NCI-H146 treated with DMSO at 0.1 percent for 48 hours (cell line): Measurements from ENCODE around the gene CCDC88C.

ENCODE experiments used
- DNase-seq: peaks from one replicate; lab custom pipeline; 2025; ENCODE audit not compliant: unreplicated experiment; lab: John Stamatoyannopoulos, UW

Gene CCDC88C

GRCh38 chr14:91397965-91398591 lies 19.5 kb downstream of the CCDC88C start:
- no peak for DNase-seq

- DNase-seq = peak; percentile 27
Observed at GRCh38 chr14:91396959-91397815, 20.4 kb downstream of the CCDC88C start.

GRCh38 chr14:91396013-91396660 lies 21.5 kb downstream of the CCDC88C start:
- no peak for DNase-seq

GRCh38 chr14:91395466-91395865 lies 22.2 kb downstream of the CCDC88C start:
- DNase-seq = no peak

- DNase-seq = peak; percentile 11
Observed at GRCh38 chr14:91394105-91395081, 23.2 kb downstream of the CCDC88C start.

- DNase-seq = no peak
Observed at GRCh38 chr14:91392623-91393303, 24.9 kb downstream of the CCDC88C start.

GRCh38 chr14:91390165-91390778 lies 27.3 kb downstream of the CCDC88C start:
- no peak for DNase-seq

- no peak for DNase-seq
Observed at GRCh38 chr14:91389150-91389549, 28.5 kb downstream of the CCDC88C start.

GRCh38 chr14:91388551-91388975 lies 29.1 kb downstream of the CCDC88C start:
- no peak for DNase-seq

GRCh38 chr14:91387951-91388381 lies 29.7 kb downstream of the CCDC88C start:
- DNase-seq = no peak

- DNase-seq = no peak
Observed at GRCh38 chr14:91387169-91387835, 30.3 kb downstream of the CCDC88C start.

- no peak for DNase-seq
Observed at GRCh38 chr14:91385697-91386096, 31.9 kb downstream of the CCDC88C start.

GRCh38 chr14:91385224-91385623 lies 32.4 kb downstream of the CCDC88C start:
- DNase-seq = no peak

GRCh38 chr14:91383439-91383838 lies 34.2 kb downstream of the CCDC88C start:
- DNase-seq = peak; percentile 19

- DNase-seq = no peak
Observed at GRCh38 chr14:91381801-91382670, 35.6 kb downstream of the CCDC88C start.

GRCh38 chr14:91380610-91381371 lies 36.8 kb downstream of the CCDC88C start:
- DNase-seq = no peak

GRCh38 chr14:91380123-91380522 lies 37.5 kb downstream of the CCDC88C start:
- no peak for DNase-seq

GRCh38 chr14:91379579-91379932 lies 38.1 kb downstream of the CCDC88C start:
- no peak for DNase-seq
